Progenitor cell of endocrine pancreas (in vitro differentiated cells): ENCODE measurements around the gene CTNNA2. TPM values are rescaled to one million over a fixed set of nuclear protein-coding genes. Genes with fewer than 3 reads are reported as not detected.

Source experiments
- DNase-seq: peaks from one replicate; pipeline ENCODE4 v3.0.0; 2021; ENCODE audit warnings: low spot score; ENCODE audit not compliant: unreplicated experiment
- H3K27ac Mint-ChIP-seq: 2 replicates; pipeline ENCODE4 v1.8.0; 2021; ENCODE audit warnings: mild to moderate bottlenecking, moderate library complexity, mixed read lengths
- H3K27me3 Mint-ChIP-seq: 2 replicates; pipeline ENCODE4 v1.8.0; 2021; ENCODE audit warnings: mixed read lengths
- H3K36me3 Mint-ChIP-seq: 2 replicates; pipeline ENCODE4 v1.8.0; 2022; ENCODE audit warnings: mixed read lengths; ENCODE audit not compliant: insufficient read depth
- H3K4me1 Mint-ChIP-seq: 2 replicates; pipeline ENCODE4 v1.8.0; 2021; ENCODE audit warnings: low read depth, mixed read lengths
- H3K4me3 Mint-ChIP-seq: 2 replicates; pipeline ENCODE4 v1.8.0; 2021; ENCODE audit warnings: low read depth, mild to moderate bottlenecking, moderate library complexity, mixed read lengths
- H3K9me3 Mint-ChIP-seq: 2 replicates; pipeline ENCODE4 v1.8.0; 2021; ENCODE audit warnings: low read depth, mixed read lengths
- total RNA-seq: library from RNA; stranded (reverse); gene quantifications from 2 replicates; pipeline ENCODE4 v1.2.1, GENCODE V29; 2021
- TF ChIP-seq, protein P1 (sequence below): fragments of 200-600 bp; sonication (generic); IDR thresholded peaks from one replicate; pipeline ENCODE4 v1.5.0; 2021; ENCODE audit warnings: antibody characterized with exemption, mild to moderate bottlenecking; ENCODE audit not compliant: unreplicated experiment

Gene CTNNA2
- total RNA-seq, 1 donor from 2014 or later: 10.2 TPM

DNA sequence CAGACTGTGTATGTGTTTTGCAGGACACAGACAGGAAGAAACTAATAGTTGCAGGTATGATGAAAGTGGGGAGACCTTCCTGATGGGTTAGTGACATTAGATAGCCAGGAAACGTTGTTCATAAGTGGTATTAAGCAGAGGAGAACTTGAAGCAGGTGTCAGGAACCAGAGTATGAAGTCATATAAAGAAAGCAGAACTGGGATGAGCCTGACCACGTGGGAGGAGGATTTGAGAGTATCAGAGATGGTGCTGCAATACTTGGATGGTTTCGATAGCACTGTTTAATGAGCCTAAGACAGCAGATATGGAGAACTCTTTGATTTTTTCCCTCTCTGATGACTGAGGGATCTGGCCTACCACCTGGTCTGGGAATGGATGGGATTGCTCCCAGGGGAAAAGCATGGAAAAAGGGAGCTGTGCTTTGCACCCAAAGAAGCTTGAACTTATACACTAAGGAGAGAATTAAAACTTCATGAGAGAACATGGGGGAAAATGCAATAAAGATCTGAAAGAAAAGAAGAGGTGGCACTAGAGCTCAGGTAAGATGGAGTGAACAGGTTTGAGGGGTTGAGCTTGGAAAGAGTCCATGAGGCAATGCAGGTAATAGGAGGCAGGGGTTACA, 1017.7 kb downstream of the CTNNA2 start:
- Mint-ChIP-seq H3K9me3 (no peaks in the 10 kb centered on the region), H3K4me1 (no peaks in the 10 kb centered on the region), H3K4me3 (no peak overlapping the region), H3K36me3 (no peaks in the 10 kb centered on the region), H3K27ac (no peak overlapping the region), H3K27me3 (no peaks in the 10 kb centered on the region)
- TF ChIP-seq, protein P1, sequence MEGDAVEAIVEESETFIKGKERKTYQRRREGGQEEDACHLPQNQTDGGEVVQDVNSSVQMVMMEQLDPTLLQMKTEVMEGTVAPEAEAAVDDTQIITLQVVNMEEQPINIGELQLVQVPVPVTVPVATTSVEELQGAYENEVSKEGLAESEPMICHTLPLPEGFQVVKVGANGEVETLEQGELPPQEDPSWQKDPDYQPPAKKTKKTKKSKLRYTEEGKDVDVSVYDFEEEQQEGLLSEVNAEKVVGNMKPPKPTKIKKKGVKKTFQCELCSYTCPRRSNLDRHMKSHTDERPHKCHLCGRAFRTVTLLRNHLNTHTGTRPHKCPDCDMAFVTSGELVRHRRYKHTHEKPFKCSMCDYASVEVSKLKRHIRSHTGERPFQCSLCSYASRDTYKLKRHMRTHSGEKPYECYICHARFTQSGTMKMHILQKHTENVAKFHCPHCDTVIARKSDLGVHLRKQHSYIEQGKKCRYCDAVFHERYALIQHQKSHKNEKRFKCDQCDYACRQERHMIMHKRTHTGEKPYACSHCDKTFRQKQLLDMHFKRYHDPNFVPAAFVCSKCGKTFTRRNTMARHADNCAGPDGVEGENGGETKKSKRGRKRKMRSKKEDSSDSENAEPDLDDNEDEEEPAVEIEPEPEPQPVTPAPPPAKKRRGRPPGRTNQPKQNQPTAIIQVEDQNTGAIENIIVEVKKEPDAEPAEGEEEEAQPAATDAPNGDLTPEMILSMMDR: no peak
- no peak for DNase-seq

DNA sequence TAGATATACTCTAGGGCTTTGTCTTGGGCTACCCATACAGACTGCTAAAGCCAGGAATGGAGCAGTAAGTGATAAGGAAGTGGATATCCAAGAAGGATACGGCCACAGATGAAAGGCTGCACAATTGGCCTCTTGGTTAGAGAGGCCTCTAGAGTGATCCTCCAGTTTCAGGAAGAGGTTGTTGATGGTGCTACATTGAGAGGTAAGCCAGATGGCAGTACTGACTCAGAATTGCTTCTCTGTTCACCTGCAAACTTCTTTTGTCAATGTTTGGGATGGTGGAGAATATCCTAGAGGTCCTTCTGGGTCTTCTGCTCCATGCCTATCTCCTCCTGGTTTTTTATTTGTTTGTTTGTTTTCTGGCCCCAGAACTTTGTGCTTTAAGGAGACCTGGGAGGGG, 1018.5 kb downstream of the CTNNA2 start:
- H3K27me3 Mint-ChIP-seq: no peaks in the 10 kb centered on the region
- no peak overlapping the region for H3K4me3 Mint-ChIP-seq
- TF ChIP-seq, protein P1: no peak
- H3K27ac Mint-ChIP-seq: no peak overlapping the region
- no peaks in the 10 kb centered on the region for H3K4me1 Mint-ChIP-seq
- no peaks in the 10 kb centered on the region for H3K9me3 Mint-ChIP-seq
- no peak for DNase-seq
- no peaks in the 10 kb centered on the region for H3K36me3 Mint-ChIP-seq

DNA sequence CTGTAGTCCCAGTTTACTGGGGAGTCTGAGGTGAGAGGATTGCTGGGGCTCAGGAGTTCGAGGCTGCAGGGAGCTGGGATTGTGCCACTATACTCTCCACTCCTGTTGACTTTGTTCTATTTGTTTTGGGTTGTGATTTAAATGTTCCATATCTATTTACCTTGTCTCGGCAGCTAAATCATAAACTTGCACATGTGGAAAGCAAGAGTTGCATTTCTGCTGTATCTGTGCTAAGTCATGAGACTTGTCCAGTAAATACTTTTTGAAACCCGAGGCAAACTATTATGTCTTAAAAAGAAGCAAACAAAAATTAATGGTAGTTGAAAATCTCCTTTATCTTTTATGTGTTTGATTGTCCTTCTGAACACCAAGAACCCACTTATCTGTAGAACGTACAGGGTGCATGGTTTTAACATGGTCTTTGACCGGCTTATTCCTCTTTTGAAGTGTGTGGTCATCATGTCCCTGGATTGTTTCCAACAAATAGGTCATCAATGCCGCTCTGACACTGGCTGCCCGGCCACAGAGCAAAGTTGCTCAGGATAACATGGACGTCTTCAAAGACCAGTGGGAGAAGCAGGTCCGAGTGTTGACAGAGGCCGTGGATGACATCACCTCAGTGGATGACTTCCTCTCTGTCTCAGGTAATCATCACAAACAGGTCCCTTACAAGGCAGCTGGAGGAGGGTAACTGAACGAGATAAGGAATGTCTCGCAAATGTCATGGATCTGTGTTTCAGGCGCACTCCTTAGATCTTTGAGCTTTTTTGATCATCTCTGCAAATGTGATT, 1032.8 kb downstream of the CTNNA2 start:
- DNase-seq: no peak
- Mint-ChIP-seq H3K4me1 (no peaks in the 10 kb centered on the region), H3K27ac (no peak overlapping the region), H3K4me3 (no peak overlapping the region), H3K36me3 (no peaks in the 10 kb centered on the region), H3K9me3 (no peaks in the 10 kb centered on the region), H3K27me3 (no peaks in the 10 kb centered on the region)
- TF ChIP-seq, protein P1: no peak

DNA sequence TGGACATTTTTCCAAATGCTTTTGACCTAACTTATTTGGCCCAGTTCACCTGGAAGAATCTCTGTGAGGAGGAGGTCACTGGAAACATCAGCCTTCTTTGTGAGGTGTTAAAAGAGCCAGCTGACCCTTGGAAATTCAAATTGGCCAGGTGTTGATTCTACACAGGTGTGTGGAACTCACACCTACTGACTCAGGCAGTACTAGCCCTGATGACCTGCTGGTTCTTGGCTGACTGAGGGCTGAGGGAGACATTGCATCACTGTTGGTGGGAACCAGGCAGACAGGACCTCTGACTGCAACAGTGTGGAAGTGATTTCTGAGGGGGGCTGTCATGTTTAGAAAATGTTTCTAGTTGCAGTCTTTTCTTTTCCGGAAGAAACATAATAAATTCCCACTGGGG, 1033.9 kb downstream of the CTNNA2 start:
- no peaks in the 10 kb centered on the region for H3K27me3 Mint-ChIP-seq
- H3K36me3 Mint-ChIP-seq: no peaks in the 10 kb centered on the region
- H3K4me1 Mint-ChIP-seq: no peaks in the 10 kb centered on the region
- TF ChIP-seq, protein P1: no peak
- no peaks in the 10 kb centered on the region for H3K9me3 Mint-ChIP-seq
- H3K27ac Mint-ChIP-seq: no peak overlapping the region
- no peak for DNase-seq
- no peak overlapping the region for H3K4me3 Mint-ChIP-seq

DNA sequence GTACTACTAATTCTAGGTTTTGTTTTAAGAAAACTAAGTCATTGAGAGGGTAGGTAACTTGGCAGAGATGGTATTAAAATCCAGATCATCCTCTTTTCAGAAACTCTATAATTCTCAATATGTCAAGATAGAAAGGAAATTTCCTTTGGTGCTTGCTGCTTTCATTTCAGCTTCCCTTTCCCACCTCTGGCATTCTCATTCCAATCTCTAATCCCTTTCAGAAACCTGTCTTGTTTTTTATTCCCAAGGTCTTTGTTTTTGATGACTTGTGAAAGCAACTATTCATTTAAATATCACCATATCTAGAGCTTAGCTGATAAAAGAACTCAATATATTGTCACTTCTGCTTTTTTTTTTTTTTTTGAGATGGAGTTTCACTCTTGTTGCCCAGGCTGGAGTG, 1034.5 kb downstream of the CTNNA2 start:
- TF ChIP-seq, protein P1: no peak
- DNase-seq: no peak
- H3K9me3 Mint-ChIP-seq: no peaks in the 10 kb centered on the region
- no peak overlapping the region for H3K27ac Mint-ChIP-seq
- H3K36me3 Mint-ChIP-seq: no peaks in the 10 kb centered on the region
- no peak overlapping the region for H3K4me3 Mint-ChIP-seq
- H3K4me1 Mint-ChIP-seq: no peaks in the 10 kb centered on the region
- H3K27me3 Mint-ChIP-seq: no peaks in the 10 kb centered on the region
